Measurements from ENCODE around the gene SMIM12.
A peak's percentile ranks its signal among the peaks of the same experiment; 100 is the strongest.

The SMIM12 gene

DNA sequence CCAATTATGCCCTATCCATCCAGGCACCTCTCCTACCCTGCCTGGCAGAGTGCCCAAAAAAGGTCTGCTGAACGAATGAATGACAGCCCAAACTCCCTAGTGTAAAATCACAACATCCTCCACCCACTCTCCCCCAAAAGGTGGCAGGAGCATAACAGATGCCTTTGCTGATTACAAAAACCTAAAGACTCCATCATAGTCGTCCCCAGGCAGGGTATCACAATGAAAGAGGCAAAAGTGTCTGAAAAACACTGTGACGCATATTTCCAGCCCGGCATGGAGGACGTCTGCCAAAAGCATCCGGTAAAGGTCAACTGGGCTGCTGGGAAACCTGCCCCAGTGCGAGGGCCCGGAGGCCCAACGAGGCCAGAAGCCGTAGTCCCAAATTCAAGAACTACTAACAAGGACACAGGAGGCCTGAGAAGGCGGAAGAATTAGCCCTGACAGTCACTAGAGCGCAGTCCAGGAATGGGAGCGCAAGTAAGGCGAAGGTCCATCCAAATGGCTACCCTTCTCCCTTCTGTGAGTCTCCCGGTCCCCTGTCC is 576 bp downstream of the SMIM12 start:
- Histone ChIP-seq H3K27me3 (ENCODE audit: control insufficient read depth, insufficient read depth, low read length) (peaks cover 21% of the 10 kb centered on the region; the same call in 1 of the 2 replicates), H3K4me3 (ENCODE audit: low read depth, low read length) (peak overlapping the region; percentile 94), H3K9ac (ENCODE audit: low read length) (peak overlapping the region; percentile 96), H3K4me1 (ENCODE audit: control insufficient read depth, insufficient read depth, low read length) (peaks cover 6% of the 10 kb centered on the region; the same call in 1 of the 2 replicates), H3K36me3 (ENCODE audit: control insufficient read depth, insufficient read depth, low read length) (peaks cover 18% of the 10 kb centered on the region), H3K27ac (ENCODE audit: low read depth, low read length) (peak overlapping the region; percentile 54; the same call in 1 of the 2 replicates), H3K9me3 (ENCODE audit: control insufficient read depth, insufficient read depth, low read depth, low read length) (no peaks in the 10 kb centered on the region)

GRCh38 chr1:34856697-34857096 is 2.9 kb downstream of the SMIM12 start:
- Histone ChIP-seq H3K4me3 (ENCODE audit: low read depth, low read length) (no peak overlapping the region), H3K4me1 (ENCODE audit: control insufficient read depth, insufficient read depth, low read length) (peaks cover 10% of the 10 kb centered on the region; the same call in 1 of the 2 replicates), H3K27ac (ENCODE audit: low read depth, low read length) (no peak overlapping the region), H3K36me3 (ENCODE audit: control insufficient read depth, insufficient read depth, low read length) (peaks cover 20% of the 10 kb centered on the region), H3K27me3 (ENCODE audit: control insufficient read depth, insufficient read depth, low read length) (peaks cover 1% of the 10 kb centered on the region; the same call in 1 of the 2 replicates), H3K9ac (ENCODE audit: low read length) (no peak overlapping the region), H3K9me3 (ENCODE audit: control insufficient read depth, insufficient read depth, low read depth, low read length) (no peaks in the 10 kb centered on the region)

DNA sequence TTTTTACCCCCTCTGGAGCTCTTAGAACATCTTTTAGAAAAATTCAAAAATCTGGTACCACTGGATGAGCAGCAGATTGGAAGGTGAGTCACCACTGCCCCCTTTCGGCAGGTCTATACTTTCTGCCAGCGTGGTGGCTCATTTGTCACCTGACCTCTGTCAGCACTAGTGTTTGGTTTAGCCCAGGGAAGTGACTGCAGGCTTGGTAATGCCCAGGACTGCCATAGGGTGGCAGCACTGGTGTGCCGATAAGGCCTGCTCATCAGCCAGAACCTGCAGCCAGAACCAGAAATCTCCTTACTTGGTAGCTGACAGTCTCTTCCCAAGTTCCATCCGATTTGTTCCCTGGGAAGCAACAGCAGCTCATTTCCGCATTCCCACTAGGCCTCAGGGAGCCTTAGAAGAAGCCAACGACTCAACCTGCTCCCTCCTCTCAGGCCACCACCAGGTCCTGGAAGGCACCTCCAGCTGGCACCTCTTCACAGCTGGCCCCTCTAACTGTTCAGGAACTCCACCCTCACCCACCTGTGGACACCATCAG is 6.8 kb downstream of the SMIM12 start:
- peaks cover 13% of the 10 kb centered on the region for H3K4me1 ChIP-seq (ENCODE audit: control insufficient read depth, insufficient read depth, low read length)
- peak overlapping the region; percentile 26; the same call in 1 of the 2 replicates for H3K27ac ChIP-seq (ENCODE audit: low read depth, low read length)
- no peaks in the 10 kb centered on the region for H3K9me3 ChIP-seq (ENCODE audit: control insufficient read depth, insufficient read depth, low read depth, low read length)
- peak overlapping the region; percentile 59 for H3K9ac ChIP-seq (ENCODE audit: low read length)
- H3K27me3 ChIP-seq (ENCODE audit: control insufficient read depth, insufficient read depth, low read length), result no peaks in the 10 kb centered on the region
- no peak overlapping the region for H3K4me3 ChIP-seq (ENCODE audit: low read depth, low read length)
- H3K36me3 ChIP-seq (ENCODE audit: control insufficient read depth, insufficient read depth, low read length), result peaks cover 20% of the 10 kb centered on the region

- peaks cover 20% of the 10 kb centered on the region for H3K36me3 ChIP-seq (ENCODE audit: control insufficient read depth, insufficient read depth, low read length)
- H3K27me3 ChIP-seq (ENCODE audit: control insufficient read depth, insufficient read depth, low read length), result no peaks in the 10 kb centered on the region
- peaks cover 13% of the 10 kb centered on the region for H3K4me1 ChIP-seq (ENCODE audit: control insufficient read depth, insufficient read depth, low read length)
- no peak overlapping the region for H3K9ac ChIP-seq (ENCODE audit: low read length)
- H3K9me3 ChIP-seq (ENCODE audit: control insufficient read depth, insufficient read depth, low read depth, low read length), result no peaks in the 10 kb centered on the region
- no peak overlapping the region for H3K4me3 ChIP-seq (ENCODE audit: low read depth, low read length)
- H3K27ac ChIP-seq (ENCODE audit: low read depth, low read length), result no peak overlapping the region
Measured at GRCh38 chr1:34851431-34852105, 8.0 kb downstream of the SMIM12 start.

- H3K9me3 ChIP-seq (ENCODE audit: control insufficient read depth, insufficient read depth, low read depth, low read length), result no peaks in the 10 kb centered on the region
- peaks cover 16% of the 10 kb centered on the region for H3K4me1 ChIP-seq (ENCODE audit: control insufficient read depth, insufficient read depth, low read length)
- H3K36me3 ChIP-seq (ENCODE audit: control insufficient read depth, insufficient read depth, low read length), result peaks cover 15% of the 10 kb centered on the region
- no peak overlapping the region for H3K4me3 ChIP-seq (ENCODE audit: low read depth, low read length)
- no peaks in the 10 kb centered on the region for H3K27me3 ChIP-seq (ENCODE audit: control insufficient read depth, insufficient read depth, low read length)
- no peak overlapping the region for H3K27ac ChIP-seq (ENCODE audit: low read depth, low read length)
- no peak overlapping the region for H3K9ac ChIP-seq (ENCODE audit: low read length)
Measured at GRCh38 chr1:34850382-34850781, 9.2 kb downstream of the SMIM12 start.

- Histone ChIP-seq H3K9me3 (ENCODE audit: control insufficient read depth, insufficient read depth, low read depth, low read length) (no peaks in the 10 kb centered on the region), H3K9ac (ENCODE audit: low read length) (no peak overlapping the region), H3K4me1 (ENCODE audit: control insufficient read depth, insufficient read depth, low read length) (peaks cover 43% of the 10 kb centered on the region), H3K27me3 (ENCODE audit: control insufficient read depth, insufficient read depth, low read length) (no peaks in the 10 kb centered on the region), H3K36me3 (ENCODE audit: control insufficient read depth, insufficient read depth, low read length) (no peaks in the 10 kb centered on the region), H3K27ac (ENCODE audit: low read depth, low read length) (no peak overlapping the region), H3K4me3 (ENCODE audit: low read depth, low read length) (no peak overlapping the region)
Measured at GRCh38 chr1:34847094-34847493, 12.5 kb downstream of the SMIM12 start.

DNA sequence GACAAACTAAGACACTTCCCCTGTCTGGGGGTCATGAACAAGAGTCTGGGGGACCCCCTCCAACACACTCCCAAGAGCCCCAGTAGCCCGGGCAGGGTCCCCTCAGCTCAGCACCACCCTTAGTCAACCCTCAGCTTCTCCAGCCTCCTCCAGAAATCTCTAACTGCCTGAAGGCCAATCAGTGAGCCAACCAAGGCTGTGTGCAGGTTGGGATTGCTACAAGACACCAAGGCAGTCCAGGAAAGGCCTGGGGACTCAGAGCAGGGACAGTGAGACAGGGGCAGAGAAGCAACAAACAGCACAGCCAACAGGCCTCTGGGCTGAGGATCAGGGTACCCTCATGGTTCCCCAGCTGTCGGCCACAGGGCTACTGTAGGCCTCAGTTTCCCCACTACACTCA is 13.3 kb downstream of the SMIM12 start:
- Histone ChIP-seq H3K9me3 (ENCODE audit: control insufficient read depth, insufficient read depth, low read depth, low read length) (no peaks in the 10 kb centered on the region), H3K36me3 (ENCODE audit: control insufficient read depth, insufficient read depth, low read length) (no peaks in the 10 kb centered on the region), H3K4me1 (ENCODE audit: control insufficient read depth, insufficient read depth, low read length) (peaks cover 43% of the 10 kb centered on the region), H3K27ac (ENCODE audit: low read depth, low read length) (no peak overlapping the region), H3K4me3 (ENCODE audit: low read depth, low read length) (no peak overlapping the region), H3K9ac (ENCODE audit: low read length) (no peak overlapping the region), H3K27me3 (ENCODE audit: control insufficient read depth, insufficient read depth, low read length) (no peaks in the 10 kb centered on the region)

DNA sequence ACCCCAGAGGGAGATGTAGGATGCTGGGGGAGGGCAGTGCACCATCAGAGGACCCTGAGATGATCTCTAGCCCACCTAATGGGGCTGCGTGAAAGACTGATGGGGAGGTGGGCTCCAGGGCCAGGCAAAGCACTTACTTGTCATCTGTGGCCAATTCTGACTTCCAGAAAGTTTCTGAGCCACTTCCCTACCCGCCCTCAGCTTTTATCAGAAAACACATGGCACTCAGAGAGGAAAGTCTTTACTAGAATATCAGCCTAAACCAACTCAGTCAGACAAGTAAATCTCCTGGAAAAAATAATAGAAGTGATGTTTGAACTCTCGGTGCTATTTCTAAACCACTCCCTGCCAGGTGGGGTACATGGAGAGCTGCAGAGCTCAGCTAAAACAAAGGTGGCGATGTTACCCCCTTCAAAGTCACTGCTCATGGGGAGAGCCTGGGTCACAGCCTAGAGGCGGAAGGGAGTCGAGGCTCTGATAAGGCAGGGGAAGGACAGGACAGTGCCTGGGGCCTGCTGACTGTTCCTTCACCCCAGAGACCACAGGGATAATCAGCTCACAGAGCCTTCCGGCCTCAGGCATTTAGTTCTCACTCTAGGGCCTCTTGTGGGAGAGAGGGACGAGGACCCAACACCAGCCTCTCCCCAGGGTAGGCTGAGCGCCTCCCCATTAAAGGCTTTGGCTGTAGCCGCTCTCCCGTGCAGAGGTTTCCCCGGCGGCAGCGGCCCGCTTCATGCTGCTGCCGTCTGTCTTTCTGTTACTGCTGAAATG is 14.2 kb downstream of the SMIM12 start:
- Histone ChIP-seq H3K27me3 (ENCODE audit: control insufficient read depth, insufficient read depth, low read length) (no peaks in the 10 kb centered on the region), H3K4me1 (ENCODE audit: control insufficient read depth, insufficient read depth, low read length) (peaks cover 43% of the 10 kb centered on the region), H3K9ac (ENCODE audit: low read length) (peak overlapping the region; percentile 19), H3K36me3 (ENCODE audit: control insufficient read depth, insufficient read depth, low read length) (no peaks in the 10 kb centered on the region), H3K9me3 (ENCODE audit: control insufficient read depth, insufficient read depth, low read depth, low read length) (no peaks in the 10 kb centered on the region), H3K27ac (ENCODE audit: low read depth, low read length) (no peak overlapping the region), H3K4me3 (ENCODE audit: low read depth, low read length) (no peak overlapping the region)

- Histone ChIP-seq H3K4me3 (ENCODE audit: low read depth, low read length) (peak overlapping the region; percentile 17; the same call in 1 of the 2 replicates), H3K27ac (ENCODE audit: low read depth, low read length) (no peak overlapping the region), H3K9me3 (ENCODE audit: control insufficient read depth, insufficient read depth, low read depth, low read length) (no peaks in the 10 kb centered on the region), H3K9ac (ENCODE audit: low read length) (peak overlapping the region; percentile 31), H3K27me3 (ENCODE audit: control insufficient read depth, insufficient read depth, low read length) (no peaks in the 10 kb centered on the region), H3K36me3 (ENCODE audit: control insufficient read depth, insufficient read depth, low read length) (no peaks in the 10 kb centered on the region), H3K4me1 (ENCODE audit: control insufficient read depth, insufficient read depth, low read length) (peaks cover 43% of the 10 kb centered on the region)
Measured at GRCh38 chr1:34844252-34844634, 15.3 kb downstream of the SMIM12 start.

GRCh38 chr1:34843392-34844251 is 15.9 kb downstream of the SMIM12 start:
- Histone ChIP-seq H3K4me3 (ENCODE audit: low read depth, low read length) (peak overlapping the region; percentile 17; the same call in 1 of the 2 replicates), H3K36me3 (ENCODE audit: control insufficient read depth, insufficient read depth, low read length) (no peaks in the 10 kb centered on the region), H3K4me1 (ENCODE audit: control insufficient read depth, insufficient read depth, low read length) (peaks cover 38% of the 10 kb centered on the region), H3K9ac (ENCODE audit: low read length) (peak overlapping the region; percentile 31), H3K27ac (ENCODE audit: low read depth, low read length) (peak overlapping the region; percentile 36), H3K27me3 (ENCODE audit: control insufficient read depth, insufficient read depth, low read length) (no peaks in the 10 kb centered on the region), H3K9me3 (ENCODE audit: control insufficient read depth, insufficient read depth, low read depth, low read length) (no peaks in the 10 kb centered on the region)

Data from HUES6 (cell line).